Breast epithelium (tissue), 3 donors: ENCODE results near the gene LYRM4.

Experiments used
- CTCF ChIP-seq, 3 donors: fragments of 450-650 bp; IDR thresholded peaks; one replicate each; pipeline ENCODE4 v1.5.1; 2016 to 2017; ENCODE audit warnings: antibody characterized with exemption in 3 of 3, mild to moderate bottlenecking in 3 of 3, moderate library complexity in 3 of 3
- POLR2A ChIP-seq: fragments of 450-650 bp; IDR thresholded peaks from one replicate; pipeline ENCODE4 v1.6.1; 2016; ENCODE audit warnings: antibody characterized with exemption, mild to moderate bottlenecking, moderate library complexity
- POLR2AphosphoS5 ChIP-seq, 3 donors: sonication (generic); formaldehyde crosslinking; IDR thresholded peaks; one replicate each; pipeline ENCODE4 v1.6.1; 2017; ENCODE audit warnings: antibody characterized with exemption in 3 of 3

GRCh38 chr6:5081955-5082354, 178.8 kb downstream of the LYRM4 start:
- TF ChIP-seq CTCF (IDR thresholded peaks at IDR 0.05) (no peak), POLR2A (no peak), POLR2AphosphoS5 (IDR thresholded peaks at IDR 0.05) (no peak)
